Adrenal gland (tissue), 12 donors: ENCODE results near the gene ELL2. TPM values are rescaled to one million over a fixed set of nuclear protein-coding genes. Genes with fewer than 3 reads are reported as not detected.

ENCODE experiments used
- DNase-seq, 7 donors: peaks; one replicate each; pipeline ENCODE4 v3.0.0-alpha.2; 2019 to 2020
- H3K27ac ChIP-seq, 5 donors: fragments of 200-600 bp; sonication (generic) in 4 of 5; 1 replicate in 3 of 5; 2 replicates in 2 of 5; pipeline versions ENCODE4 v1.5.1 to v1.8.0; 2016 to 2020; ENCODE audit warnings: mild to moderate bottlenecking in 1 of 5
- H3K27me3 ChIP-seq: fragments of 200-600 bp; 2 replicates; pipeline ENCODE4 v1.8.0; 2021
- H3K36me3 ChIP-seq, 2 donors: fragments of 200-600 bp; replicated peaks in 1 of 2; 1 replicate in 1 of 2; 2 replicates in 1 of 2; pipeline versions ENCODE4 v1.5.1 to v1.8.0; 2018 to 2022
- H3K4me1 ChIP-seq, 2 donors: fragments of 200-600 bp; replicated peaks in 1 of 2; 1 replicate in 1 of 2; 2 replicates in 1 of 2; pipeline versions ENCODE4 v1.5.1 to v1.8.0; 2018 to 2021
- H3K4me3 ChIP-seq, 4 donors: fragments of 200-600 bp; sonication (generic) in 3 of 4; one replicate each; pipeline ENCODE4 v1.5.1; 2016 to 2018
- H3K9me3 ChIP-seq, 3 donors: fragments of 200-600 bp; sonication (generic) in 1 of 3; replicated peaks in 1 of 3; 1 replicate in 2 of 3; 2 replicates in 1 of 3; pipeline versions ENCODE4 v1.5.1 to v1.8.0; 2016 to 2021
- POLR2A ChIP-seq, 2 donors: fragments of 450-650 bp; IDR thresholded peaks; one replicate each; pipeline ENCODE4 v1.6.1; 2017; ENCODE audit warnings: antibody characterized with exemption in 2 of 2, mild to moderate bottlenecking in 2 of 2, moderate library complexity in 1 of 2
- WGBS, 4 donors: extraction: QIAGEN DNeasy Blood & Tissue Kit in 2 of 4; methylation state at CpG; one replicate each; pipeline versions ENCODE4 v1.1.5 to v1.1.7; 2013 to 2017; 5-methylcytosine and 5-hydroxymethylcytosine counted together
- intact Hi-C, 2 donors: fragments of 100-400 bp; cut with DNase I; formaldehyde crosslinking; loops; one replicate each; pipeline versions ENCODE4 v1.14.1 to v1.15.0; 2022 to 2023
- polyA plus RNA-seq, 3 donors: library from polyadenylated mRNA; stranded (reverse); fragments of 200-250 nt in 2 of 3; fragments of 350-450 nt in 1 of 3; fragmentation: Illumina TruSeq in 1 of 3; extraction: RNeasy Lipid Tissue Mini Kit (QIAGEN cat#74804) in 1 of 3; gene quantifications; one replicate each; pipeline ENCODE4 v1.2.3, GENCODE V29; 2013 to 2014
- total RNA-seq, 9 donors: library from RNA; depleted of rRNA in 4 of 9; stranded (reverse); fragments of >200 nt in 4 of 9; fragments of 120-200 nt in 1 of 9; fragmentation: NEBNext Ultra II Directional in 1 of 9; extraction: Animal tissue kit (Norgen Biotek cat#: 25700) in 1 of 9; gene quantifications; one replicate each; pipeline versions ENCODE4 v1.1.0 to v1.2.4, GENCODE V29; 2013 to 2023
- TF ChIP-seq, protein P1 (sequence below), 6 experiments: fragments of 450-650 bp in 4 of 6; fragments of 200-600 bp in 2 of 6; sonication (generic) in 1 of 6; IDR thresholded peaks; 1 replicate in 5 of 6; 2 replicates in 1 of 6; pipeline versions ENCODE4 v1.5.1 to v1.8.0; 2016 to 2021; ENCODE audit warnings: antibody characterized with exemption in 6 of 6, mild to moderate bottlenecking in 2 of 6, moderate library complexity in 1 of 6
- donor health status: healthy with polysubstance abuse.
- donor health status: Bipolar disorder and iron deficiency.
- donor health status: DM: yes; HTN: yes; CAD: no.
- donor health status: DM: no; HTN: no; CAD: no.
- donor health status: DM: no; HTN: no; CAD: no.
- donor health status: DM: yes; HTN: yes; CAD: no.

ELL2 gene
- total and polyA plus RNA-seq, 12 donors, result 3.4 to 27.5 (median 14.5) TPM

DNA sequence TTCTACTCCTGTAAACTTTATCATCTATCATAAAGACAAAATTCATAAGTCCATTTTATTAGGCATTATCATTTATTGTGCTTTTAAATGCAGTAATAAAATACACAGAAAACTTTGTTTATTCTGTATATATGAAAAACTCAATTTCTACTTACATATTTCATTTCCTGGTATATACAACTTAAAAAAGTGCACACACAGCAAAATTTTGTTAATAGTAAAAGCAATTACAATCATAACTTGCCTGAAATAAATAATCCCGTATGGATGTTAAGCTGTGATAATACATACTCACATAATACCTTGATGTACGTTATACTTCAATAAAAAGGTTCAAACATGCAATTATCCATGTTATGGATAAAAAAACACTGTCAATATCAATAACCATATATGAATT, 19.2 kb downstream of the ELL2 start:
- Histone ChIP-seq H3K27ac (no peak overlapping the region), H3K9me3 (no peaks in the 10 kb centered on the region), H3K4me1 (no peaks in the 10 kb centered on the region), H3K27me3 (no peaks in the 10 kb centered on the region), H3K36me3 (no peaks in the 10 kb centered on the region), H3K4me3 (no peak overlapping the region)
- TF ChIP-seq POLR2A (IDR thresholded peaks at IDR 0.05), result no peak
- TF ChIP-seq, protein P1, sequence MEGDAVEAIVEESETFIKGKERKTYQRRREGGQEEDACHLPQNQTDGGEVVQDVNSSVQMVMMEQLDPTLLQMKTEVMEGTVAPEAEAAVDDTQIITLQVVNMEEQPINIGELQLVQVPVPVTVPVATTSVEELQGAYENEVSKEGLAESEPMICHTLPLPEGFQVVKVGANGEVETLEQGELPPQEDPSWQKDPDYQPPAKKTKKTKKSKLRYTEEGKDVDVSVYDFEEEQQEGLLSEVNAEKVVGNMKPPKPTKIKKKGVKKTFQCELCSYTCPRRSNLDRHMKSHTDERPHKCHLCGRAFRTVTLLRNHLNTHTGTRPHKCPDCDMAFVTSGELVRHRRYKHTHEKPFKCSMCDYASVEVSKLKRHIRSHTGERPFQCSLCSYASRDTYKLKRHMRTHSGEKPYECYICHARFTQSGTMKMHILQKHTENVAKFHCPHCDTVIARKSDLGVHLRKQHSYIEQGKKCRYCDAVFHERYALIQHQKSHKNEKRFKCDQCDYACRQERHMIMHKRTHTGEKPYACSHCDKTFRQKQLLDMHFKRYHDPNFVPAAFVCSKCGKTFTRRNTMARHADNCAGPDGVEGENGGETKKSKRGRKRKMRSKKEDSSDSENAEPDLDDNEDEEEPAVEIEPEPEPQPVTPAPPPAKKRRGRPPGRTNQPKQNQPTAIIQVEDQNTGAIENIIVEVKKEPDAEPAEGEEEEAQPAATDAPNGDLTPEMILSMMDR (IDR thresholded peaks at IDR 0.05), result no peak
- intact Hi-C loops, result no loop called here
- DNase-seq, result no peak
- 96 to 99% (median 97%) methylated on average over 2 of the region's 2 CpGs for whole genome bisulfite sequencing, 4 donors

DNA sequence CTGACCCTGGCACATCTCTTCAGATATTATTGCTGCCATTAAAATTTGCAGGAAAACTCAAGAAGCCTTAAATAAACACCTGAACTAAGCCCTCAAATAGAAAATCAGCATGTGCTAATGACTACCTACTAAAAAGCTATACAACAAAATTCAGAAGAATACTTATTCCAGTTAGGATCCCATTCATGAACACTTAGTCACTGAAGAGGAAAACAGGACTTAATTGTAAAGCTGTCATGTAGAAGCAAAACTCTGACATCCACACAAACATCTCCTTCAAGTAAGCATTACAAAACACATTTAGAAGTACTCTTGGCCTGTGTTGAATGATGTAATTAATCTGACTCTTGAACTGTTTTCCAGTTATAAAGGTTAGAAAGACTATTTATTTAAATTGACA, 19.9 kb downstream of the ELL2 start:
- Histone ChIP-seq H3K4me3 (no peak overlapping the region), H3K36me3 (no peaks in the 10 kb centered on the region), H3K9me3 (no peaks in the 10 kb centered on the region), H3K27me3 (no peaks in the 10 kb centered on the region), H3K4me1 (no peaks in the 10 kb centered on the region), H3K27ac (no peak overlapping the region)
- DNase-seq, result no peak
- intact Hi-C loops, result no loop called here
- TF ChIP-seq POLR2A (IDR thresholded peaks at IDR 0.05), result no peak
- TF ChIP-seq, protein P1 (IDR thresholded peaks at IDR 0.05), result no peak

- H3K4me1 ChIP-seq, result no peaks in the 10 kb centered on the region
- WGBS, 4 donors, result 57 to 84% (median 64%) methylated on average over 3 of the region's 3 CpGs
Observed at GRCh38 chr5:95940758-95941682, 20.6 kb downstream of the ELL2 start.

GRCh38 chr5:95939465-95939864, 22.2 kb downstream of the ELL2 start:
- WGBS, 4 donors, result 88 to 95% (median 90%) methylated on average over 1 of the region's 1 CpG
- no peak overlapping the region for H3K4me3 ChIP-seq
- intact Hi-C loops, result no loop called here
- DNase-seq, result no peak
- no peaks in the 10 kb centered on the region for H3K36me3 ChIP-seq
- H3K4me1 ChIP-seq, result no peaks in the 10 kb centered on the region
- no peak overlapping the region for H3K27ac ChIP-seq
- H3K9me3 ChIP-seq, result no peaks in the 10 kb centered on the region
- no peaks in the 10 kb centered on the region for H3K27me3 ChIP-seq
- no peak for TF ChIP-seq POLR2A (IDR thresholded peaks at IDR 0.05)
- TF ChIP-seq, protein P1 (IDR thresholded peaks at IDR 0.05), result no peak

More at GRCh38 chr5:95940758-95941682, 20.6 kb downstream of the ELL2 start:
- Histone ChIP-seq H3K27me3 (no peaks in the 10 kb centered on the region), H3K36me3 (no peaks in the 10 kb centered on the region), H3K27ac (no peak overlapping the region), H3K9me3 (no peaks in the 10 kb centered on the region), H3K4me3 (no peak overlapping the region)
- TF ChIP-seq, protein P1 (IDR thresholded peaks at IDR 0.05), result no peak
- TF ChIP-seq POLR2A (IDR thresholded peaks at IDR 0.05), result no peak
- intact Hi-C loops, result no loop called here
- DNase-seq, result no peak
